OCI-LY1 (cell line): ENCODE measurements around the gene CLN6.

Source experiments
- H2AFZ ChIP-seq: fragments of 200-600 bp; sonication (generic), shearing (Covaris generic); 2 replicates; pipeline ENCODE4 v1.6.0; 2014; ENCODE audit warnings: antibody characterized with exemption, mild to moderate bottlenecking, low read length
- H3F3A ChIP-seq: fragments of 200-600 bp; sonication (generic), shearing (Covaris generic); 2 replicates; pipeline ENCODE4 v1.6.0; 2014; ENCODE audit warnings: mild to moderate bottlenecking, antibody characterized with exemption, low read length, moderate library complexity; ENCODE audit not compliant: insufficient read depth
- H3K27ac ChIP-seq: fragments of 200-600 bp; sonication (generic); 2 replicates; pipeline ENCODE4 v1.5.1; 2014; ENCODE audit warnings: low read length, mixed run types, mild to moderate bottlenecking, low read depth; ENCODE audit not compliant: poor library complexity, severe bottlenecking
- H3K27me3 ChIP-seq: fragments of 200-600 bp; sonication (generic); 2 replicates; pipeline ENCODE4 v1.6.0; 2014; ENCODE audit warnings: antibody characterized with exemption, mild to moderate bottlenecking, low read length, moderate library complexity; ENCODE audit not compliant: insufficient read depth
- H3K36me3 ChIP-seq: fragments of 200-600 bp; sonication (generic); 2 replicates; pipeline ENCODE4 v1.6.1; 2014; ENCODE audit warnings: mild to moderate bottlenecking, antibody characterized with exemption, low read length, moderate library complexity, mixed read lengths; ENCODE audit not compliant: insufficient read depth
- H3K4me1 ChIP-seq: fragments of 200-600 bp; sonication (generic); 2 replicates; pipeline ENCODE4 v1.5.1; 2014; ENCODE audit warnings: mild to moderate bottlenecking, low read length, moderate library complexity; ENCODE audit not compliant: insufficient read depth, severe bottlenecking
- H3K4me2 ChIP-seq: fragments of 200-600 bp; sonication (generic), shearing (Covaris generic); 2 replicates; pipeline ENCODE4 v1.6.1; 2014; ENCODE audit warnings: low read length
- H3K4me3 ChIP-seq: fragments of 200-600 bp; sonication (generic); 2 replicates; pipeline ENCODE4 v1.5.1; 2014; ENCODE audit warnings: low read length, low read depth, mild to moderate bottlenecking, mixed read lengths; ENCODE audit not compliant: poor library complexity, severe bottlenecking
- H3K79me2 ChIP-seq: fragments of 200-600 bp; shearing (Covaris generic); 2 replicates; pipeline ENCODE4 v1.6.1; 2016; ENCODE audit warnings: mixed run types, low read length, mixed read lengths; ENCODE audit not compliant: insufficient read depth
- H3K9ac ChIP-seq: fragments of 200-600 bp; sonication (generic), shearing (Covaris generic); 2 replicates; pipeline ENCODE4 v1.6.1; 2014; ENCODE audit warnings: mild to moderate bottlenecking, low read length, mixed read lengths
- H3K9me2 ChIP-seq: fragments of 200-600 bp; sonication (generic), shearing (Covaris generic); 2 replicates; pipeline ENCODE4 v1.6.1; 2014; ENCODE audit warnings: low read depth, mild to moderate bottlenecking, low read length, mixed read lengths
- H3K9me3 ChIP-seq: fragments of 200-600 bp; shearing (Covaris generic); 2 replicates; pipeline ENCODE4 v1.6.1; 2014; ENCODE audit warnings: low read length, mixed read lengths
- H4K20me1 ChIP-seq: fragments of 200-600 bp; sonication (generic), shearing (Covaris generic); 2 replicates; pipeline ENCODE4 v1.6.0; 2016; ENCODE audit warnings: mild to moderate bottlenecking, low read length; ENCODE audit not compliant: insufficient read depth
- EZH2 ChIP-seq: fragments of 200-600 bp; sonication (generic), shearing (Covaris generic); IDR thresholded peaks from 2 replicates; pipeline ENCODE4 v1.8.0; 2017; ENCODE audit warnings: borderline replicate concordance, mixed run types, mild to moderate bottlenecking, antibody characterized with exemption, low read length, moderate library complexity, mixed read lengths
- TF ChIP-seq, protein P1 (sequence below): fragments of 200-600 bp; sonication (generic), shearing (Covaris generic); IDR thresholded peaks from 2 replicates; pipeline ENCODE4 v1.5.1; 2017; ENCODE audit warnings: mild to moderate bottlenecking, antibody characterized with exemption, low read length, moderate library complexity, mixed read lengths

CLN6 gene

DNA sequence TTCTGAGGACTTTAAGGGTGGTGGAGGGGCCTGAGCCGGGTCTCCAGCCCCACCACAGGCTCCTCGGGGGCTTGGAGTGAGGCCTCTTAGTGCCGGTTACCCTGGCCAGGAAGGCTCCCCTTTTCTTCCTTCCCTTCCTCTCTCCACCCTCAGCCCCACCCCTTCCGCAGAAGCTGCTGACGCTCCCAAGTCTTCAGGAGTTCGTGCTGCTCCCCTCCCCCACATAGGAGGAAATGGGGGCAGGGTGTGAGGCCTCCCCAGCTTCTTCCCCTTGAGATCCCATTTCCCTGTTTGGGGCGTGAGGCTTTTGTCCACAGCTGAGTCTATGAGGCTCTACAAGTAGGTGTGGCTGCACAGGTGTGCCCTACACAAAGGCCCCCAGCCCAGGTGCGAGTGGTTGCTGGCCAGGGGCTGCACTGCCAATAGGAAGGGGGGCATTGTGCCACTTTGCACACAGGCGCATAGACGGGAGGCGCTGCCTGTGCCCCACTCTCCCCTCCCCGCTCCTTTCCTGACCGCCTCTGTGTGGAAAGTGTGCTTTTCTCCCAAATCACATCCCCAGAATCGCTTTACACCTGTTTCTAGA lies 23.5 kb downstream of the CLN6 start:
- TF ChIP-seq EZH2, result no peak
- TF ChIP-seq, protein P1, sequence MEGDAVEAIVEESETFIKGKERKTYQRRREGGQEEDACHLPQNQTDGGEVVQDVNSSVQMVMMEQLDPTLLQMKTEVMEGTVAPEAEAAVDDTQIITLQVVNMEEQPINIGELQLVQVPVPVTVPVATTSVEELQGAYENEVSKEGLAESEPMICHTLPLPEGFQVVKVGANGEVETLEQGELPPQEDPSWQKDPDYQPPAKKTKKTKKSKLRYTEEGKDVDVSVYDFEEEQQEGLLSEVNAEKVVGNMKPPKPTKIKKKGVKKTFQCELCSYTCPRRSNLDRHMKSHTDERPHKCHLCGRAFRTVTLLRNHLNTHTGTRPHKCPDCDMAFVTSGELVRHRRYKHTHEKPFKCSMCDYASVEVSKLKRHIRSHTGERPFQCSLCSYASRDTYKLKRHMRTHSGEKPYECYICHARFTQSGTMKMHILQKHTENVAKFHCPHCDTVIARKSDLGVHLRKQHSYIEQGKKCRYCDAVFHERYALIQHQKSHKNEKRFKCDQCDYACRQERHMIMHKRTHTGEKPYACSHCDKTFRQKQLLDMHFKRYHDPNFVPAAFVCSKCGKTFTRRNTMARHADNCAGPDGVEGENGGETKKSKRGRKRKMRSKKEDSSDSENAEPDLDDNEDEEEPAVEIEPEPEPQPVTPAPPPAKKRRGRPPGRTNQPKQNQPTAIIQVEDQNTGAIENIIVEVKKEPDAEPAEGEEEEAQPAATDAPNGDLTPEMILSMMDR, result no peak
- H3K9me3 ChIP-seq, result no peaks in the 10 kb centered on the region
- H3K36me3 ChIP-seq, result peaks cover 6% of the 10 kb centered on the region; the same call in 1 of the 2 replicates
- H3K27ac ChIP-seq, result no peak overlapping the region
- H3K4me1 ChIP-seq, result peaks cover 27% of the 10 kb centered on the region
- H3K9me2 ChIP-seq, result no peaks in the 10 kb centered on the region
- no peak overlapping the region for H3K9ac ChIP-seq
- H3F3A ChIP-seq, result no peaks in the 10 kb centered on the region
- H3K4me2 ChIP-seq, result no peak overlapping the region
- no peaks in the 10 kb centered on the region for H3K27me3 ChIP-seq
- H4K20me1 ChIP-seq, result no peaks in the 10 kb centered on the region
- no peak overlapping the region for H3K4me3 ChIP-seq
- no peaks in the 10 kb centered on the region for H3K79me2 ChIP-seq
- H2AFZ ChIP-seq, result no peak overlapping the region

DNA sequence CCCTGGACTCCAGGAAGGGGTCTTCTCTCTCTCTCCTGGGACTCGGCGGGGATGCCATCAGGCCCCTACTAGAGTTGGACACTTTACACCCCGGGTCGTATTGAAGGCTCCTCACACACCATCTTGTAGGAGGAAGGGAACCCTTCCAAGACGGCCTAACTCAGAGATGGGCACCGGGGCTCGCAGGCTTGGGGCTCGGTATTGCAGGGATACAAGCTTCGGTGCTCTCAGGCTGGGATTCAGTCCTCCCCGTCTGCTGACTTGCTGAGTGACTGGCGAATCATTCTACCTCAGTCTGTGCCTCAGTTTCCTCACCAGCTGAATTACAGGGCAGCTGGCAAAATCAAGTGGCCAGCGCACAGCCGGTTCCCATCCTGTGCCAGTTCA lies 24.0 kb downstream of the CLN6 start:
- H3K9me3 ChIP-seq, result no peaks in the 10 kb centered on the region
- no peaks in the 10 kb centered on the region for H4K20me1 ChIP-seq
- no peaks in the 10 kb centered on the region for H3F3A ChIP-seq
- TF ChIP-seq, protein P1, result no peak
- no peak for TF ChIP-seq EZH2
- no peak overlapping the region for H3K27ac ChIP-seq
- H2AFZ ChIP-seq, result no peak overlapping the region
- H3K36me3 ChIP-seq, result peaks cover 6% of the 10 kb centered on the region; the same call in 1 of the 2 replicates
- H3K79me2 ChIP-seq, result no peaks in the 10 kb centered on the region
- no peak overlapping the region for H3K9ac ChIP-seq
- no peaks in the 10 kb centered on the region for H3K27me3 ChIP-seq
- H3K4me1 ChIP-seq, result peaks cover 22% of the 10 kb centered on the region
- no peaks in the 10 kb centered on the region for H3K9me2 ChIP-seq
- no peak overlapping the region for H3K4me2 ChIP-seq
- no peak overlapping the region for H3K4me3 ChIP-seq

DNA sequence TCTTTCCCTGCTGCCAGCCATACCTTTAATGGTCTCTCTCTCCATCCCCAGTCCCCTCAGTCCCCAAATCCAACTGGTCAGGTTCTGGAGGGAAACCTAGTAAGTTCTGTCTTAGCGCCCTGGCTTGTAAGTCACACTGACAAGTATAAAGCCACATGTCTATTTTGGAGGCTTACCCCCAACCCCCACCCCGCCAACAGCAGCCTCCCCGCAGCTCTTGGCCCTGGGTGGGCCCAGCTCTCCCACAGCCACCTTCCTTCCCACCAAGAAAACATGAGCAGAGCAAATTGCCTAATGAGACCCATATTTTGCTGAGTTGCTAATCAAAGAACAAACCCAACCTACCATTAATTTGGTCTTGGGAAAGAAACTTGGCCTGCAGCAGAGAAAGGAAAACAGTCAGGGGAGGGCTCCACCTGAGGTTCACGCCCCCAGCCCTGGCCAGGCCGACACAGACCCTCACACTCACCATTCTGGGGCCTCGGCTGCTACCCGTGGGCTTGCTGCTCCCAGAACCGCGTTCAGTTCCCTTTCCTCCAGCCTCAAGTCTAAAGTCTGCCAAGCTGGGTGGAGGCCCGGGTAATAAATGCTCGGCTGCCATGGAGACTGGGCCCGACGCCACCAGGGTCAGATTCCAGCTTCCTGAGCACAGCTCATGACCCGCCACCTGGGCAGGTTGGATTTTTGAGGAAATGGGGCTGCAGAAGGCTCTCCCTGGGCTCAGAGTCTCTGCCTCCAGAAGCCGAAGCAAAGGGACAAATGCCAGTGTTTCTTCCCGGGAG lies 24.6 kb downstream of the CLN6 start, which contains the start of gene CALML4:
Gene CALML4, minus strand, starts transcription at position 557 of the 782 bp plus-strand sequence. Its CDS starts 85 bp downstream, at position 472.
- TF ChIP-seq, protein P1, result no peak
- no peak for TF ChIP-seq EZH2
- Histone ChIP-seq H3K27me3 (no peaks in the 10 kb centered on the region), H3F3A (no peaks in the 10 kb centered on the region), H3K4me2 (no peak within 1 kb of the TSS), H3K4me1 (peaks cover 16% of the 10 kb centered on the region), H3K9me2 (no peaks in the 10 kb centered on the region), H3K9me3 (no peaks in the 10 kb centered on the region), H3K4me3 (no peak within 1 kb of the TSS), H3K36me3 (peaks cover 6% of the 10 kb centered on the region; the same call in 1 of the 2 replicates), H3K27ac (no peak within 1 kb of the TSS), H4K20me1 (no peaks in the 10 kb centered on the region), H3K79me2 (no peaks in the 10 kb centered on the region), H3K9ac (no peak within 1 kb of the TSS), H2AFZ (no peak within 1 kb of the TSS)
